HFFc6 (cell line): ENCODE data around the gene TM4SF4. TPM values are rescaled to one million over a fixed set of nuclear protein-coding genes. Genes with fewer than 3 reads are reported as not detected.

Experiments used
- DNase-seq: peaks from one replicate; pipeline ENCODE4 v3.0.0-alpha.2; 2018
- H3K27ac Mint-ChIP-seq: 2 replicates; pipeline ENCODE4 v1.8.0; 2020; ENCODE audit warnings: mild to moderate bottlenecking, mixed read lengths
- H3K27me3 Mint-ChIP-seq: 2 replicates; pipeline ENCODE4 v1.8.0; 2021; ENCODE audit warnings: mild to moderate bottlenecking, moderate library complexity, mixed read lengths; ENCODE audit not compliant: insufficient read depth
- H3K36me3 Mint-ChIP-seq: 2 replicates; pipeline ENCODE4 v1.8.0; 2021; ENCODE audit warnings: low read depth, mixed read lengths
- H3K4me1 Mint-ChIP-seq: 2 replicates; pipeline ENCODE4 v1.8.0; 2020; ENCODE audit warnings: low read depth, mixed read lengths
- H3K4me3 Mint-ChIP-seq: 2 replicates; pipeline ENCODE4 v1.8.0; 2020; ENCODE audit warnings: mild to moderate bottlenecking, moderate library complexity, mixed read lengths
- H3K9me3 Mint-ChIP-seq: 2 replicates; pipeline ENCODE4 v1.8.0; 2020; ENCODE audit warnings: mild to moderate bottlenecking, mixed read lengths
- CTCF ChIP-seq: fragments of 200-600 bp; sonication (generic); IDR thresholded peaks from 2 replicates; pipeline ENCODE4 v1.5.0; 2021; ENCODE audit warnings: antibody characterized with exemption, mild to moderate bottlenecking
- total RNA-seq, 6 experiments: library from RNA; stranded (reverse); fragmentation: NEBNext Ultra II Directional; extraction: Animal tissue kit (Norgen Biotek cat#: 25700); gene quantifications; 2 replicates in 1 of 6; 3 replicates in 5 of 6; pipeline ENCODE4 v1.2.3, GENCODE V29; 2021

Gene TM4SF4
- total RNA-seq, 6 experiments from 2014 or later, result 0.25 to 1.3 (median 0.63) TPM

GRCh38 chr3:149497966-149498670, 23.6 kb downstream of the TM4SF4 start:
- DNase-seq, result no peak
- no peaks in the 10 kb centered on the region for H3K36me3 Mint-ChIP-seq
- H3K4me3 Mint-ChIP-seq, result no peak overlapping the region
- H3K4me1 Mint-ChIP-seq, result peaks cover 50% of the 10 kb centered on the region
- H3K27me3 Mint-ChIP-seq, result no peaks in the 10 kb centered on the region; the same call in 1 of the 2 replicates
- no peak overlapping the region for H3K27ac Mint-ChIP-seq
- TF ChIP-seq CTCF, result no peak
- no peaks in the 10 kb centered on the region for H3K9me3 Mint-ChIP-seq

- Mint-ChIP-seq H3K36me3 (no peaks in the 10 kb centered on the region), H3K9me3 (no peaks in the 10 kb centered on the region), H3K4me3 (peak overlapping the region; percentile 65), H3K4me1 (peaks cover 45% of the 10 kb centered on the region), H3K27ac (peak overlapping the region; percentile 85), H3K27me3 (no peaks in the 10 kb centered on the region)
- no peak for TF ChIP-seq CTCF
- peak; percentile 95 for DNase-seq
Observed at GRCh38 chr3:149501524-149501923, 27.0 kb downstream of the TM4SF4 start.

GRCh38 chr3:149502438-149502837, 27.9 kb downstream of the TM4SF4 start:
- no peak for TF ChIP-seq CTCF
- Mint-ChIP-seq H3K27me3 (no peaks in the 10 kb centered on the region), H3K4me3 (no peak overlapping the region), H3K36me3 (no peaks in the 10 kb centered on the region), H3K4me1 (peaks cover 55% of the 10 kb centered on the region), H3K9me3 (no peaks in the 10 kb centered on the region), H3K27ac (no peak overlapping the region; the same call in 1 of the 2 replicates)
- no peak for DNase-seq

GRCh38 chr3:149506540-149506939, 32.0 kb downstream of the TM4SF4 start:
- peak overlapping the region; percentile 86 for H3K27ac Mint-ChIP-seq
- peak; percentile 56 for DNase-seq
- H3K9me3 Mint-ChIP-seq, result no peaks in the 10 kb centered on the region
- H3K4me1 Mint-ChIP-seq, result peaks cover 57% of the 10 kb centered on the region
- peak overlapping the region; percentile 70 for H3K4me3 Mint-ChIP-seq
- no peak for TF ChIP-seq CTCF
- H3K27me3 Mint-ChIP-seq, result no peaks in the 10 kb centered on the region; the same call in 1 of the 2 replicates
- no peaks in the 10 kb centered on the region for H3K36me3 Mint-ChIP-seq

GRCh38 chr3:149506965-149507364, 32.5 kb downstream of the TM4SF4 start:
- peak; percentile 31 for DNase-seq

More at GRCh38 chr3:149506965-149507364, 32.5 kb downstream of the TM4SF4 start:
- Mint-ChIP-seq H3K9me3 (no peaks in the 10 kb centered on the region), H3K27ac (peak overlapping the region; percentile 86), H3K4me1 (peaks cover 53% of the 10 kb centered on the region), H3K4me3 (peak overlapping the region; percentile 70; the same call in 1 of the 2 replicates), H3K36me3 (no peaks in the 10 kb centered on the region), H3K27me3 (no peaks in the 10 kb centered on the region; the same call in 1 of the 2 replicates)
- TF ChIP-seq CTCF, result no peak
